ENCODE measurements around the gene PURA. TPM values are rescaled to one million over a fixed set of nuclear protein-coding genes. Genes with fewer than 3 reads are reported as not detected.

Gene PURA
- 10 to 100 TPM; 12.3 to 15.4 TPM for total RNA-seq

DNA sequence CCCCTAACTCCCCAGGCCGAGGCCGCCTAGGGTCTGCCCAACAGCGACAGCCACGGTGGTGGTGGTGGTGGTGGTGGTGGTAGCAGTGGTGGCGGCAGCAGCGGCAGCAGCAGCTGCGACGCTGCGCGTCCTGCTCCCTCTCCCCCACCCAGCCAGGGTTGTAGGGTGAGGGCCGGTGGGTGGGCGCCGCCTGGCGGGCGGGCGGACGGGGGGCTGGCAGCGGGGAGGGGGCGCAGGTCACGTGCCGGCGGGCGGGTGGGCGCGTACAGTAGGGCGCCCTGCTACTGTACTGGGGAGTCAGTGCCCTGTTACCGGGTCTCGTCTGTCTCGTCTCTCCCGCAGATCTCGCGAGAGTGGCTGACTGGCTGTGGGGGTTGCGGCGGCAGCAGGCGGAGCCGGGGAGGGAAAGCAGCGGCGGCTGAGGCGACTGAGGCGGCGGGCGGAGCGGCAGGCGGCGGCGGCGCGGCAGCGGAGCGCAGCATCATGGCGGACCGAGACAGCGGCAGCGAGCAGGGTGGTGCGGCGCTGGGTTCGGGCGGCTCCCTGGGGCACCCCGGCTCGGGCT, at the start of gene PURA:
TSS of gene PURA (plus strand) at position 411 of the 565 bp plus-strand sequence. CDS start at position 484, 73 bp downstream.
- Mint-ChIP-seq H3K27me3 (peaks cover 18% of the 10 kb centered on the region), H3K27ac (peak within 1 kb of the TSS; percentile 95), H3K36me3 (peaks cover 7% of the 10 kb centered on the region), H3K4me3 (peak within 1 kb of the TSS; percentile 93), H3K9me3 (ENCODE audit: low read depth) (no peaks in the 10 kb centered on the region), H3K4me1 (peaks cover 65% of the 10 kb centered on the region)
- peak; percentile 98 for DNase-seq
- ATAC-seq: peak; percentile 89
- CTCF ChIA-PET: interaction anchor here (1.5 to 12.4 kb wide), 4 partner anchors 10 to 41 kb away, joined by 8 to 130 read pairs (median 12); no protein-coding TSS in a partner anchor

DNA sequence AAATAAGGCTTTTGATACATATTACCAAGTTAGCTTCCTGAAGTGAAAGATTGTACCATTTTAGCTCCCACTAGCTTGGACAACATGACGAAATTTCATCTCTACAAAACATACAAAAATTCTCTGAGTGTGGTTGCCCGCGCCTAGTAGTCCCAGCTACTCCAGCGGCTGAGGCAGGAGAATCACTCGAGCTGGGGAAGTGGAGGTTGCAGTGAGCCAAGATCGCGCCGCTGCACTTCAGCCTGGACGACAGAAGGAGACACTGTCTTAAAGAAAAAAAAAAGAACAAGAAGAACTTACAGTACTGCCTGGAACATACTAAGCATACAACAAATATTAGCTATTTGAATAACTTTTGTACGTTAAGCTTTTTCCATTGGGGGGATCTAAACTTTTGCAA, 41.1 kb upstream of the PURA start:
- H3K9me3 Mint-ChIP-seq (ENCODE audit: low read depth): no peaks in the 10 kb centered on the region
- DNase-seq (no peak), ATAC-seq (no peak)
- H3K36me3 Mint-ChIP-seq: no peaks in the 10 kb centered on the region
- H3K4me1 Mint-ChIP-seq: peaks cover 2% of the 10 kb centered on the region
- CTCF ChIA-PET: interaction anchor here (0.6 to 6.7 kb wide), 15 partner anchors 13 to 167 kb away, joined by 3 to 86 read pairs (median 3); partner anchors contain the start of gene PURA
- H3K4me3 Mint-ChIP-seq: no peak overlapping the region
- H3K27me3 Mint-ChIP-seq: peaks cover 55% of the 10 kb centered on the region
- H3K27ac Mint-ChIP-seq: no peak overlapping the region

DNA sequence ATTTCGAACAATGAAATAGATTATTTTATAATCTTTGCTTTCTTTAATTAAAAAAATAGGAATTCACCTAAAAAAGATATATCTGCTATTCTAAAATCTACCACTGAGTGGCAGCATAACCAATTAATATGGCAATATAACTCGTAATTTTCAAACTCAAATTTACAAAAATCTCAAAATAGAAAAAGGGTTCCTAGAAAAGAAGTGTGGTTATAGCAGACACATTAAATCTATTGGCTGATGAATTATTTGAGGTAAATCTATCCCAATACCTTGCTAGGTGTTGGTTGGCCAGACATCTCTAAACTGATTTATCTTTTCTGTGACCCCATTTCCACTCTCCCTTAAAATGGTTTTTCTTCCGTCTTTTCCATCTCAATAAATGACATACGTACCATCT, 40.6 kb upstream of the PURA start:
- no peaks in the 10 kb centered on the region for H3K36me3 Mint-ChIP-seq
- H3K9me3 Mint-ChIP-seq (ENCODE audit: low read depth): no peaks in the 10 kb centered on the region
- H3K4me3 Mint-ChIP-seq: no peak overlapping the region
- no peak overlapping the region for H3K27ac Mint-ChIP-seq
- CTCF ChIA-PET: interaction anchor here (0.8 to 6.7 kb wide), 13 partner anchors 12 to 167 kb away, joined by 3 to 86 read pairs (median 4); partner anchors contain the start of gene PURA
- no peak for ATAC-seq
- DNase-seq: no peak
- H3K4me1 Mint-ChIP-seq: peaks cover 2% of the 10 kb centered on the region
- peaks cover 51% of the 10 kb centered on the region for H3K27me3 Mint-ChIP-seq

DNA sequence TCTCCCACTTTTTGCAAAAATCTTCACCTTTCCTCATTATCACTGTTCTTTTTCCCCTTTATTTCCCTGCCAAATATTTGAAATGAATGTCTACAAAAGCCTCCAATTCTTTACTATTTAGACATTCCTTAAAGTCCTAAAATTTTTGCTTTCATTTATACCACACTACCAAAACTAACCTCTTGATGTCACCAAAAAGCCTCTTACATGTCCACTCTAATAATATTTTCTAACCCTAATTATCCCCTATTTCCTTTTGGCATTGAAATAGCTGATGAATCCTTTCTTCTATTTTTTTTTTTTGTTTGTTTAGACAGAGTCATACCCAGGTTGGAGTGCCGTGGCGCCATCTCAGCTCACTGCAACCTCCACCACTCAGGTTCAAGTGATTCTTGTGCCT, 38.5 kb upstream of the PURA start:
- H3K9me3 Mint-ChIP-seq (ENCODE audit: low read depth): no peaks in the 10 kb centered on the region
- DNase-seq: no peak

DNA sequence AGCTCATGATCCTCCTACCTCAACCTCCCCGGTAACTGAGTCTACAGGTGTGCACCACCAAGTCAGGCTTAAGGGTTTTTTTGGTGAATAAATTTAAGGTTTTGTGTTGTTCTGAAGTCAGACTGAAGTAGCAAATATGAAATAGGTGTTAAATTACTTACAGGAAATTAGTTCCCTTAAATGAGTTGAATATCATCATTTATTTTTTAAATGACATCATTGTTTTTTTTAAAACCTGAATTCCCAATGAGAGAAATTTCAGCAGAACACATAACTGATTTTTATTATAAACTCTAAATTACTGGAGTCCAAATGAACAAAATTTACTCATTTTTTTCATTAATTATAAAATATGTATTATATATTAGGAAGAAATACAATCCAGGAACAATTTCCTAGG, 37.8 kb upstream of the PURA start:
- peaks cover 45% of the 10 kb centered on the region for H3K27me3 Mint-ChIP-seq
- H3K27ac Mint-ChIP-seq: no peak overlapping the region
- CTCF ChIA-PET: interaction anchor here (1.1 to 6.7 kb wide), 6 partner anchors 9 to 82 kb away, joined by 3 to 86 read pairs (median 4); no protein-coding TSS in a partner anchor

More for the DNA sequence above, 38.5 kb upstream of the PURA start:
- Mint-ChIP-seq H3K27ac (no peak overlapping the region), H3K27me3 (peaks cover 47% of the 10 kb centered on the region), H3K36me3 (no peaks in the 10 kb centered on the region), H3K4me1 (peaks cover 2% of the 10 kb centered on the region), H3K4me3 (no peak overlapping the region)
- no peak for ATAC-seq
- CTCF ChIA-PET: interaction anchor here (0.6 to 6.7 kb wide), 7 partner anchors 32 to 842 kb away, joined by 3 to 86 read pairs (median 4); no protein-coding TSS in a partner anchor

DNA sequence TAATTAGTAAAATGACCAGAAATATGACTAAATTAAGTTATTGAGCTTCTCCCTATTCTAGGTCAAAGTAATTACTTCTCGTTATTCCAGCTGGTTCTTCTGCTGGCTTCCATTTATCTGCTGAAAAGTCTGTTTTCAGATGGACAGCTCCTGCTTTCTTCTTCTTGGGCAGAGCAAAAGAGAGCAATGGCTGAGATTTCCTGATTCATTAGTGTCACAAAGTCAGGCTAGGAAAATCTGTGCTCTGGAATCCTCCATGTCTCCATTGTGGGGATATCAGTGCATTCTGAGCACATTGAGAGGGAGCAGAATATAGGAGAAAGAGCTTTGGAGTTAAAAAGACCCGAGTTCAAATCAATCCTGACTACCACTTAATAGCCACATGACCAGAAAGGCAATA, 37.1 kb upstream of the PURA start:
- ATAC-seq: no peak
- Mint-ChIP-seq H3K4me3 (no peak overlapping the region), H3K27me3 (peaks cover 44% of the 10 kb centered on the region), H3K9me3 (ENCODE audit: low read depth) (no peaks in the 10 kb centered on the region), H3K36me3 (no peaks in the 10 kb centered on the region), H3K4me1 (peaks cover 2% of the 10 kb centered on the region), H3K27ac (no peak overlapping the region)
- CTCF ChIA-PET: interaction anchor here (1.1 to 6.7 kb wide), 4 partner anchors 9 to 81 kb away, joined by 3 to 86 read pairs (median 5); no protein-coding TSS in a partner anchor
- DNase-seq: no peak

More for the DNA sequence above, 37.8 kb upstream of the PURA start:
- no peaks in the 10 kb centered on the region for H3K9me3 Mint-ChIP-seq (ENCODE audit: low read depth)
- ATAC-seq (no peak), DNase-seq (no peak)
- H3K4me1 Mint-ChIP-seq: peaks cover 2% of the 10 kb centered on the region
- no peak overlapping the region for H3K4me3 Mint-ChIP-seq
- H3K36me3 Mint-ChIP-seq: no peaks in the 10 kb centered on the region

DNA sequence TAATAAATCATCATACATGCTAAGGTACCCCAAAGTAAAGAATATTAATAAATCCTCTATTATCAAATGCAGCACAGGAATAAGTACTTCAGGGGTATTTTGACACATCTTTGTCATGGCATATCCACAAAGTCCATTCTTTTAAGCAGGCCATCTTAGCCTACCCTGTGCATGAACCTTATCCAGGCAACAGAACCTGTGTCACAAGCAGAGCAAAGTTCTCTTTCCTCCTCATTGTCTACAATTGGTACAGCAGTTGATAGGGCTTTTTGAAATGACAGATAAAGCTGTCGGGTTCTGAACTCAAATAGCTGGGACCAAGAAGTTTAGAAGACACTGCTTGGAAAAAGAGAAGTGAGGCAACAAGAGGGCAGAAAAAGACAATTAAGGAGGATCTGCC, 30.8 kb upstream of the PURA start:
- H3K27ac Mint-ChIP-seq: no peak overlapping the region
- CTCF ChIA-PET: no interaction called here
- peaks cover 59% of the 10 kb centered on the region for H3K27me3 Mint-ChIP-seq
- no peak for ATAC-seq
- no peaks in the 10 kb centered on the region for H3K4me1 Mint-ChIP-seq
- H3K36me3 Mint-ChIP-seq: no peaks in the 10 kb centered on the region
- H3K9me3 Mint-ChIP-seq (ENCODE audit: low read depth): no peaks in the 10 kb centered on the region
- H3K4me3 Mint-ChIP-seq: no peak overlapping the region
- no peak for DNase-seq

DNA sequence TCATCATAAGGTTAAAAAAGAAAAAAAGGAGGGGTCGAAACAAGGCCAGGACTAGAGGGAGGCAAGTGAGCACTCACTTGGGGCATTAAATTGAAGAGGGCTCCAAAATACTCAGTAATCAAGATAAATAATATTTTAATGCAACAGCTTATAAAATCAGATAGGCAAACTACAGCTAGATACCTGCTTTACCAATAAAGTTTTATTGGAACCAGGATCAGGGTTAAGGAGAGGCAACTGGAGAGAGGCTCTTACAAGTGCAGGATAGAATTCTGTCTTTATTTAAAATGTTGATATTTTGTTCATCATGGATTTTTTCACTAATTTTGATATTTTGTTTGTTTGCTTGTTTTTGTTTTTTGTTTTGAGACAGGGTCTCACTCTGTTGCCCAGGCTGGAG, 30.3 kb upstream of the PURA start:
- Mint-ChIP-seq H3K4me1 (no peaks in the 10 kb centered on the region), H3K27ac (no peak overlapping the region), H3K4me3 (no peak overlapping the region), H3K36me3 (no peaks in the 10 kb centered on the region), H3K27me3 (peaks cover 59% of the 10 kb centered on the region), H3K9me3 (ENCODE audit: low read depth) (no peaks in the 10 kb centered on the region)
- CTCF ChIA-PET: no interaction called here
- DNase-seq (no peak), ATAC-seq (no peak)

DNA sequence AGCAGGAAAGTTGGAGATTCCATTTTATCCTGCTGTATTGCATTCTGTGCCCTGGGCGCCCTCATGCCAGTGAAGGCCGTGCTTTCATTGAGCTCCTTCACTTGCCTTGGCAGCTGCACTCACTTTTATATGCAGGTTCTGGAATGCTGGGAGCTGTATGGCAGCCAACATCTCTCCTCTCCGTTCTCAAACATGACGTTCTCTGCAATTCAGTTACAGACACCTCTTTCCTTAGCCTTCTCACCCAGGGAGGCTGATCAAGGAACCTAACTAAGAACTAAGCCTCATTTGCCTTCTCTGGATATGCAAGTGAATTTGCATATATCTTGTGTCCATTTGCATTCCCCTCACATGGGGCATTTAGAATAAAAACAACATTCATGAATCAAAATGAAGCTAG, 29.4 kb upstream of the PURA start:
- H3K27ac Mint-ChIP-seq: no peak overlapping the region

DNA sequence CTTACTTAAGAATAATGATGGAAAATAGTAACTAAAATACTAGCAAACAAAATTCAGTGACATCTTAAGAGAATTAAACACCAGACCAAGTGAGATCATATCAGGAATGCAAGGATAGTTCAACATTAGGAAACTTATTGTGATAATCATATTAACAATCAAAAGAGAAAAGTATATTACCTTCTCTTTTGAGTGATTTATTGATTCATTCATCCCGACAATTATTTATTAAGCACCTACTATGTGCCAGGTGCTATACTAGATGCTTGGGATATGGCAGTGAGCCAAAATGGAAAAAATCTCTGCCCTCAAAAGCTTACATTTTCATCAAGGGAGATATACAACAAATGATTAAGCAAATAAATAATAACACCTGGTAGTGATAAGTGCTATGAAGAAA, 23.7 kb upstream of the PURA start:
- Mint-ChIP-seq H3K4me3 (no peak overlapping the region), H3K27me3 (peaks cover 36% of the 10 kb centered on the region), H3K36me3 (peaks cover 4% of the 10 kb centered on the region), H3K4me1 (no peaks in the 10 kb centered on the region), H3K9me3 (ENCODE audit: low read depth) (peaks cover 16% of the 10 kb centered on the region), H3K27ac (no peak overlapping the region)
- ATAC-seq (no peak), DNase-seq (no peak)
- CTCF ChIA-PET: no interaction called here

More for the DNA sequence above, 29.4 kb upstream of the PURA start:
- Mint-ChIP-seq H3K9me3 (ENCODE audit: low read depth) (peaks cover 4% of the 10 kb centered on the region), H3K27me3 (peaks cover 55% of the 10 kb centered on the region), H3K4me1 (no peaks in the 10 kb centered on the region), H3K36me3 (no peaks in the 10 kb centered on the region), H3K4me3 (no peak overlapping the region)
- ATAC-seq: no peak
- CTCF ChIA-PET: interaction anchor here (1.3 kb wide), 1 partner anchor 61 kb away, joined by 5 read pairs; no protein-coding TSS in a partner anchor
- no peak for DNase-seq

DNA sequence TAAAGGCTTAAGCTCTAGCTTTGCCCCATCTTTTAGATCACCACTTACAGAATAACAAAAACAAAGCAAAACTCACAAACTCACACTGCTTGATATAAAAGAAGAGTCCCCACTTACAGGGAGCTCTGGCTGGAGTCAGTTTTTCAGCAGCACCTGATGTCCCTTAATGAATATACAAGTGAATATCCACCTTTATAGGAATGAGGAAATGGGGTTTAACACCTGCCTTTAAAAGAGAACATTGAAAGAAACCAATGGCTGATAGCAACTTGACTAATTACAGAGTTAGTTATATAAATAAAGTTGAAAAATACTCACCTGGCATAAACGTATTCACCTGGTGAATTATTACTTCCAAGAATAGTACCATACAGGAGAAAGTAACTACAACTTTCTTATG, 20.7 kb upstream of the PURA start:
- peaks cover 26% of the 10 kb centered on the region for H3K27me3 Mint-ChIP-seq
- H3K4me3 Mint-ChIP-seq: no peak overlapping the region
- H3K36me3 Mint-ChIP-seq: peaks cover 4% of the 10 kb centered on the region
- DNase-seq: no peak
- no peak for ATAC-seq
- H3K27ac Mint-ChIP-seq: no peak overlapping the region
- CTCF ChIA-PET: no interaction called here
- no peaks in the 10 kb centered on the region for H3K4me1 Mint-ChIP-seq
- peaks cover 16% of the 10 kb centered on the region for H3K9me3 Mint-ChIP-seq (ENCODE audit: low read depth)

DNA sequence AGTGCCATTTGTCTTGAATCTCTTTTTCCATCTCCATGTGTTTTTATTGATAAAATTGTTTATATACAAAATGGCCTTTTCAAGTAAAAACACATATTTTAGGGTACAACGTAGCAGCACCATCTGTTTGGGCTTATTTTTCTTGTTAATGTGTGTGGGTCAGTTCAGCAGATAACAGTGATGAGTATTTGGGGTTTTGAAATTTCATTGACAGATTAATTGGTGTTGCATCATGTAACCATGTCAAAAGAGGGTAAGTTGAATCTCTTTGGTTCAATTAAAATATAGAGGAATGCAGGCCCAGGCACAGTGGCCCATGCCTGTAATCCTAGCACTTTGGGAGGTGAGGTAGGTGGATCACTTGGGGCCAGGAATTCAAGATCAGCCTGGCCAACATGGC, 20.0 kb upstream of the PURA start:
- CTCF ChIA-PET: interaction anchor here (1.0 to 1.3 kb wide), 3 partner anchors 11 to 52 kb away, joined by 3 read pairs; no protein-coding TSS in a partner anchor
- no peak for DNase-seq
- no peaks in the 10 kb centered on the region for H3K4me1 Mint-ChIP-seq
- H3K4me3 Mint-ChIP-seq: no peak overlapping the region
- ATAC-seq: no peak
- peaks cover 26% of the 10 kb centered on the region for H3K27me3 Mint-ChIP-seq
- H3K9me3 Mint-ChIP-seq (ENCODE audit: low read depth): peaks cover 16% of the 10 kb centered on the region
- no peak overlapping the region for H3K27ac Mint-ChIP-seq
- H3K36me3 Mint-ChIP-seq: peaks cover 4% of the 10 kb centered on the region

DNA sequence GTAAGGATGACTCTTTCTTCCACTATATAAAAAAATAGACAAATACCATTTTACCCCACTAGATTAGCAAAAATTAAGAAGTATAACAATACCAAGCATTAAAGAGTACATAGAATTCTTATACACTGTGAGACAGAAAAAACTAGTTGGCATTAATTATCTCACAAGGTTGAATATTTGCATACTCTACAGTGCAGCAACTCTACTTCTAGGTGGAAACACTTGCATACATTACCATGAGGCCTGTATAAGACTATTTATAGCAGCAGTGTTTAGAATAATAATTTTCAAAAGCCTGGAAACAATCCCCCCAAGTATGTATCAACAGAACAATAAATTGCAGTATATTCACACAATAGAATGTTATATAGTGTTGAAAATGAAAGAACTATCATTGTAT, 19.0 kb upstream of the PURA start:
- DNase-seq: no peak
- Mint-ChIP-seq H3K27ac (no peak overlapping the region), H3K4me3 (no peak overlapping the region), H3K9me3 (ENCODE audit: low read depth) (peaks cover 10% of the 10 kb centered on the region), H3K27me3 (peaks cover 21% of the 10 kb centered on the region), H3K36me3 (peaks cover 4% of the 10 kb centered on the region), H3K4me1 (no peaks in the 10 kb centered on the region)
- CTCF ChIA-PET: interaction anchor here (1.0 to 1.3 kb wide), 3 partner anchors 10 to 51 kb away, joined by 3 read pairs; no protein-coding TSS in a partner anchor
- ATAC-seq: no peak

DNA sequence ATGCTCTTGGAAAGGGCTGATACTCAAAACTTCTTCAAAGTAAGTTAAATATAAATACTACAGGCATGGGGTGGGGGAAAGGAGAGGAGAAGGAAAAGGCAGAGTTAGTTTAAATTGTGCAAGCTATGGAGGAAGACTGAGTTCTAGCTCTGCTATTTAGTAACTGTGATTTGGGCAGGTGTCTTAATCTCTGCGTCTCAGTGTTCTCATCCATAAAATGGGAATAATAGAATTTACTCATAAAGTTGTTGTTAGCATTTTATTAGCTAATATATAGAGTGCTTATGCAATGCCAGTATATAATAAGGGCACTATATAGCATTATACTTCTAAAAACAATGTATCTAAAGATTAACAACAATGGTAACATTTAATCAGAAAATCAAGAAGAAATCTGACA, 12.7 kb upstream of the PURA start:
- no peak for ATAC-seq
- DNase-seq: no peak

More for the DNA sequence above, 12.7 kb upstream of the PURA start:
- CTCF ChIA-PET: no interaction called here
- Mint-ChIP-seq H3K27ac (no peak overlapping the region), H3K27me3 (peaks cover 23% of the 10 kb centered on the region), H3K4me3 (no peak overlapping the region), H3K36me3 (no peaks in the 10 kb centered on the region), H3K4me1 (peaks cover 4% of the 10 kb centered on the region), H3K9me3 (ENCODE audit: low read depth) (no peaks in the 10 kb centered on the region)

Measured in activated CD8-positive, alpha-beta memory T cell treated with anti-CD3 and anti-CD28 coated beads, Interleukin-2, amount 10 ng/mL, durations not matched to agents 7 days and 5 days (primary cell).